Measurements from ENCODE around the gene TMEM132D.

Gene TMEM132D

DNA sequence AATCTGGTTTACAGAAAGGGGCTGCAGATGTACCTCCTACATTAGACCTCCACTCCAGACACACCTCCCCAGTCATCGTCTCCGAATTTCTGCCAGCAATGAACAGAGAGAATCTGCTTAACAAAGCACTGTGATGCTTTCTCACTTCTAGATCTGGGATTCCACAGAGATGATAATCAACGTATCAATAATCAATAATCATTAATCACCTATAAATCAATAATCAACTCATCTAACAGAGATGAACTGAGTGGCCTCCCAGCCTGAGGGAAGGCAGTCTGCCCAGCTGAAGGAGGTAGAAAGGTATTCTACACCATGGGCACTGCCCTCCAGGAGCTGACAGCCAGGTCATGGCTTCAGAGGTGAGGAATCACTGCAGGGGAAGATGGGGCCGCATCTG lies 183.2 kb downstream of the TMEM132D start:
- DNase-seq, result no peak

DNA sequence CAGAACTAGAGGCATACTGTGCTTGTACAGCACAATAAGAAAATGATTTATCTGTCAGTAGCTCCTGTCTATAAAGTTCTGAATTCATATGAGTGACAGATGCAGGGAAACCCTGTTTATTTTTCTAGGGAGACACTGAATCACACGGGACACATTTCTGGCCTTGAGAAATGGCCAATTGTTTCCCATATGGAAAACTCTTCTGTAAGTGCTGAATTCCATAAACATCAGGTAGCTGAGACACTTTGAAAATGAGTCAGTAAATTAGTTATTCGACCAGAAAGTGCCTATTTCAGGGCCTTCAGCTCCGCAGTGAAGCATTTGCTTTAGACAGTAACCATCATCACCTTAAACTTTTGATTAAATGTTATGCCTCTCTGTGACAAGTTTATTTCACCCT lies 184.4 kb downstream of the TMEM132D start:
- DNase-seq, result no peak

DNA sequence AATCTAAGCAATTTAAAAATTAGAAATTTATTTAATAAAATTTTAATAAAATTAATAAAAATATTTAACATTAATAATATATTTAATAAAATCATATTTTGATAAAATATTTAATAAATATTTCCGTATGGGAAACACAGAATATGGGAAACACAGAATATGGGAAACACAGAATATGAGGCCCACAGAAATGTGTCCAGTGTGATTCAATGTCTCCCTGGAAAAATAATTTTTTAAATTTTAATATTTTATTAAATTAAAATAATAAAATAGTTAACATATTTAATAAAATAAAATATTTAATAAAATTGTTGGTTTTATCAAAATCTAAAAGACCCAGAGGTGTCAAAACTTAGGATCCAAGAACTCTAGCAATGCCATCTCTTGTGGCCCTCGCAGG lies 186.4 kb downstream of the TMEM132D start:
- DNase-seq, result no peak

GRCh38 chr12:129716825-129717224 lies 187.0 kb downstream of the TMEM132D start:
- no peak for DNase-seq

DNA sequence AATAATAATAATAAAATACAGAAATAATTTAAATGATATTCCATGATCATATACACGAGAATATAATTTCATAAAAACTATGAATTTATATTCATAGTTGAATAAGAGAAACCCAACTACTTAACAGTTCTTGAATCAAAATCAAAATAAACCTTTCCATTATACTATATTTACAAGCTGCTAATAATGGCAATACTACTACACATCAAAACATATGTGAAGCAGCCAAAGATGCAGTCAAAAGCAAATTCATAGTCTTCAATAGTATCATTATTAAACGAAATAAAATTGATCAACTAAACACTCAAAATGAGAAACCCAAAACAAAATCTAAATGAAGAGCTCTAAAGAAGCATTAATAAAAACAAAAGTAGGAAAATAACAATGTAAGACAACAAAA lies 197.1 kb downstream of the TMEM132D start:
- no peak for DNase-seq

GRCh38 chr12:129704232-129704830 lies 199.5 kb downstream of the TMEM132D start:
- no peak for DNase-seq

- no peak for DNase-seq
These were observed 202.2 kb downstream of the TMEM132D start for GRCh38 chr12:129701631-129702101.

DNA sequence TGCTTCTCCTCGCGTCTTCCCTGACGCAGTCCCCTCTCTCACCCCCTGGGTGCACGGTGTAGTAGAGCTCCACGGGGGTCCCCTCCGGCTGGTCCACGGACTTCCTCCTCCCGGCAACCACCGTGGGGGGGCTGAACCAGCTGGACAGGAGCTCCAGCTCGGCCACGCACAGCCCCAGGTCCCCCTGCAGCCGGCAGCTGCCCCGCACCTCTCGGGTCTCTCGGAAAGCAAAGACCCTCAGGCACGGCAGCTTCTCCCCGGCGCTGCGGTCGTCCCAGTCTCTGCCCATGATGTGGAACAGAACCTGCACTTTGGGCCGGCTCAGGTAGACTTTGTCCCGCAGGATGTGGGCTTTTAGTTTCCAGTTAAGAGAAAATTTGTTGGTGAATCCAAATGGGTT lies 203.8 kb downstream of the TMEM132D start:
- DNase-seq, result no peak

GRCh38 chr12:129696926-129697325 lies 206.9 kb downstream of the TMEM132D start:
- no peak for DNase-seq

GRCh38 chr12:129696405-129696804 lies 207.4 kb downstream of the TMEM132D start:
- DNase-seq, result no peak

- DNase-seq, result no peak
These were observed 210.1 kb downstream of the TMEM132D start for GRCh38 chr12:129693731-129694130.

DNA sequence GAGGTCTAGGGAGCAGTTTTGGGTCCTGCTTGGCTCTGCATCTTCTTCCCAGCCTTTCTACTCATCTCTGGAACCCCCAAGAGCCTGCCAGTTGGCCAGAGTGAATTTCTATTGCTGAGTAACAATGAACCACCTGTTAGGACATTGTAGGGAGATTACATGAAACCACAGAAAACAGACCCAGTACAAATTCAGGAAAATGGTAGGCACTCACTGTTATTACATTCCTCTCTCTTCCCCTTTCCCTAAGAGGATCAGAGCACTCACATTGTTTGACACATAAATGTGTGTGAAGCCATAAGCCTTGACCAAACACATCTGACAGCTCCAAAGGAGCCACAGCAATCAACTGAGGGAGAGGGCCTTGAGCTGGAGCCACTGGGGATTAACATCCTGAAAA lies 216.1 kb downstream of the TMEM132D start:
- DNase-seq, result no peak

GRCh38 chr12:129681830-129682229 lies 222.0 kb downstream of the TMEM132D start:
- no peak for DNase-seq

DNA sequence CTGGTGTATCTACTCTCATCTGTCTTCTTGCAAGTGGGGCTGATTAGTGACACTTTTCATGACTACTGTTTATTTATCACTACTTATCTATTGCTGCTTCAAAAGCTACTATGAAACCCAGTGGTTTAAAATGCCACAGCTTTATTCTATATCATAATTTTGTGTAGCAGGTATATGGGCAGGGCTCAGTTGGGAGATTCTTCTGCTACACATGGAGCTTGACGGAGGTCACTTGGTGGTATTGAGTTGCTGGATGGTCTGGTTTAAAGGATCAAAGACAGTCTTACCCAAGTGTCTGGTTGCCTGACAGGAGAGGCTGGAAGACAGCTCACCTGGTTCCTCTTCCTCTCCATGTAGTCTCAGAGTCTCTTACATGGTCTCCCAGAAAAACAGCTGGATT lies 222.7 kb downstream of the TMEM132D start:
- DNase-seq, result no peak

- no peak for DNase-seq
These were observed 227.4 kb downstream of the TMEM132D start for GRCh38 chr12:129676411-129676810.

- DNase-seq, result no peak
These were observed 227.9 kb downstream of the TMEM132D start for GRCh38 chr12:129675947-129676346.

GRCh38 chr12:129675496-129675895 lies 228.3 kb downstream of the TMEM132D start:
- DNase-seq, result no peak

GRCh38 chr12:129673806-129674205 lies 230.0 kb downstream of the TMEM132D start:
- DNase-seq, result no peak

DNA sequence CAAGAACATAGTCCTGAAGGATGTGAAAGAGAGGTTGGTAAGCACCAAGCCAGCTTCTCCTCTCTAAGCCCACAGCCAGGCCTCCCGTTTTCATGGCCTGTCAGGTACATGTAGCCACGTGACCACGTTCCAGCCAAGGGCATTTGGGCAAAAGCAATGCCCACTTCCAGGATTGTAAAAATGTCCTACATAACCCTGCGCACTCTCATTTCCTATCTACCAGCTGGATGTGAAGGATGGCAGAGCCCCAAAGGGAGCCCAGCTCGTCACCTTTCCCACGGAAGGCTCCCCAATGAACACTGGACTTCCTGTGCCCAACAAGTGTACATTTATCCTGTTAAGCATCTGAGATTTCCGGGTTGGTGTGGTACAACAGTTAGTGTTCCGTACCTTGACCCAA lies 231.7 kb downstream of the TMEM132D start:
- DNase-seq, result no peak

- DNase-seq, result no peak
These were observed 233.4 kb downstream of the TMEM132D start for GRCh38 chr12:129670256-129670920.

DNA sequence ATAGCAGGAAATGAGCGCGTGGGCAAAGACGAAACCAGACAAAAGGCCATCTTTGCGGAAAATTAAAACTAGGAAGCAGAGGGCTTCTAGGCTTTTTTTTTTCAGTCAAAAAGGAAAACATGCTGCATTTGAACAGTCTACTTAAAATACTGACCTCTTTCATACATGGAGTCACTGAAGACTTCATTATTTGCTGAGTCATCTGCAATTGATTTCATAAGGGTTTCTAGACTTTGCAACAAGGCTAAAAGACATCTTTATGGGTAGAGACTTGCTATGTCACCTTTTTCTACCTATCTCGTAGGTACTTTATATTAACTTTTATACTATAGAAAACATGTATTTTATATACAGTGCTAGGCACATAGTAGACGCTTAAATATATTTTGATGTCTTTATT lies 238.4 kb downstream of the TMEM132D start:
- no peak for DNase-seq

DNA sequence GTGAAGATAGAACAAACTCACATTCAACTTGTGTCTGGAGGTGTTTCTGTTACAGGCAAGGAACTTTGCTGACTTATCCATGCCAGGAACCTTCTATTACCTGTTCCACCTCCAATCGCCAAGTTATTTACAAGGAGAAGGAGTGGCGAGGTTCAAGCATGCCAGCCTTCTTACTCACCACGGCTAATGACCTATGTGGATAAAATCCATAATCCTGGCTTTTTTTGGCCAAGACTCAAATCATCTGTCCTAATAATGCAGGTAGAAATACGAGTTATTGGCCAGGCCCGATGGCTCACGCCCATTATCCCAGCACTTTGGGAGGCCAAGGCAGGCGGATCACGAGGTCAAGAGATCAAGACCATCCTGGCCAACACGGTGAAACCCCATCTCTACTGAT lies 241.6 kb downstream of the TMEM132D start:
- no peak for DNase-seq

GRCh38 chr12:129660946-129661345 lies 242.9 kb downstream of the TMEM132D start:
- no peak for DNase-seq

- no peak for DNase-seq
These were observed 243.7 kb downstream of the TMEM132D start for GRCh38 chr12:129659961-129660622.

All from activated gamma-delta T cell (primary cell).